Body of pancreas (tissue), 4 donors: Measurements from ENCODE around the gene MGMT.

Experiments
- CTCF ChIP-seq, 7 experiments: fragments of 450-650 bp in 4 of 7; fragments of 200-600 bp in 3 of 7; sonication (generic) in 3 of 7; IDR thresholded peaks; one replicate each; pipeline ENCODE4 v1.5.1; 2016 to 2019; ENCODE audit warnings: antibody characterized with exemption in 7 of 7
- POLR2A ChIP-seq, 3 donors: fragments of 450-650 bp; IDR thresholded peaks; one replicate each; pipeline ENCODE4 v1.6.1; 2016; ENCODE audit warnings: antibody characterized with exemption in 3 of 3, mild to moderate bottlenecking in 2 of 3

- TF ChIP-seq CTCF (IDR thresholded peaks at IDR 0.05), result no peak
- no peak for TF ChIP-seq POLR2A (IDR thresholded peaks at IDR 0.05)
Measured at GRCh38 chr10:129518793-129519192, 51.8 kb downstream of the MGMT start.
